ENCODE results near the gene PCDHA5. TPM values are rescaled to one million over a fixed set of nuclear protein-coding genes. Genes with fewer than 3 reads are reported as not detected.
"Not testable (repeated sequence)": the region's sequence is repeated elsewhere in the genome, so short reads cannot be mapped to it uniquely, and the experiment has no call there.

PCDHA5 gene
- polyA plus RNA-seq, 1 donor (not counting 4 experiments of a cell fraction or from before 2014, with no cell fraction given), result not detected

DNA sequence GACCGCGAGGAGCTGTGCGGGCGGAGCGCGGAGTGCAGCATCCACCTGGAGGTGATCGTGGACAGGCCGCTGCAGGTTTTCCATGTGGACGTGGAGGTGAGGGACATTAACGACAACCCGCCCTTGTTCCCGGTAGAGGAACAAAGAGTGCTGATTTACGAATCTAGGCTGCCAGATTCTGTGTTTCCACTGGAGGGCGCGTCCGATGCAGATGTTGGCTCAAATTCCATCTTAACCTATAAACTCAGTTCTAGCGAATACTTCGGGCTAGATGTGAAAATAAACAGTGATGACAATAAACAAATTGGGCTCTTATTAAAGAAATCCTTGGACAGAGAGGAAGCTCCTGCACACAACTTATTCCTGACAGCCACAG, 6.9 kb downstream of the PCDHA5 start:
- no peak overlapping the region for H3K27ac ChIP-seq (ENCODE audit: control insufficient read depth, insufficient read depth, low read length)
- dilution Hi-C loops (cut with MboI; ENCODE audit: extremely low pct_ligation_motif_present, low sequenced_read_pairs), result no loop called here
- H3K27me3 ChIP-seq (ENCODE audit: control insufficient read depth, extremely low read depth, insufficient read depth, low read length), result no peaks in the 10 kb centered on the region
- no peaks in the 10 kb centered on the region for H4K20me1 ChIP-seq (ENCODE audit: control insufficient read depth, extremely low read depth, insufficient read depth, low read length)
- H3K4me1 ChIP-seq (ENCODE audit: control insufficient read depth, extremely low read depth, insufficient read depth, low read length), result no peaks in the 10 kb centered on the region
- H3K9me1 ChIP-seq (ENCODE audit: control insufficient read depth, extremely low read depth, insufficient read depth, low read length), result no peaks in the 10 kb centered on the region
- H3K9ac ChIP-seq (ENCODE audit: control insufficient read depth, extremely low read depth, insufficient read depth, low read length), result no peak overlapping the region
- DNase-seq (ENCODE audit: low read depth, low spot score) (no peak), FAIRE-seq (no peak)
- no peak overlapping the region for H3K4me3 ChIP-seq (ENCODE audit: control insufficient read depth in 2 of 3, extremely low read depth in 1 of 3, insufficient read depth in 2 of 3, low read depth in 1 of 3, low read length in 3 of 3)
- no peaks in the 10 kb centered on the region for H3K36me3 ChIP-seq (ENCODE audit: control insufficient read depth in 2 of 2, extremely low read depth in 1 of 2, insufficient read depth in 2 of 2, low read length in 2 of 2)
- H3K9me3 ChIP-seq (ENCODE audit: control insufficient read depth, low read depth, low read length), result peaks cover 10% of the 10 kb centered on the region
- H2AFZ ChIP-seq (ENCODE audit: control insufficient read depth, low read length), result no peak overlapping the region
- H3K79me2 ChIP-seq (ENCODE audit: control insufficient read depth, insufficient read depth, low read length), result no peaks in the 10 kb centered on the region
- no peak overlapping the region for H3K4me2 ChIP-seq (ENCODE audit: control insufficient read depth, extremely low read depth, insufficient read depth, low read depth, low read length)
- TF ChIP-seq, protein P1, sequence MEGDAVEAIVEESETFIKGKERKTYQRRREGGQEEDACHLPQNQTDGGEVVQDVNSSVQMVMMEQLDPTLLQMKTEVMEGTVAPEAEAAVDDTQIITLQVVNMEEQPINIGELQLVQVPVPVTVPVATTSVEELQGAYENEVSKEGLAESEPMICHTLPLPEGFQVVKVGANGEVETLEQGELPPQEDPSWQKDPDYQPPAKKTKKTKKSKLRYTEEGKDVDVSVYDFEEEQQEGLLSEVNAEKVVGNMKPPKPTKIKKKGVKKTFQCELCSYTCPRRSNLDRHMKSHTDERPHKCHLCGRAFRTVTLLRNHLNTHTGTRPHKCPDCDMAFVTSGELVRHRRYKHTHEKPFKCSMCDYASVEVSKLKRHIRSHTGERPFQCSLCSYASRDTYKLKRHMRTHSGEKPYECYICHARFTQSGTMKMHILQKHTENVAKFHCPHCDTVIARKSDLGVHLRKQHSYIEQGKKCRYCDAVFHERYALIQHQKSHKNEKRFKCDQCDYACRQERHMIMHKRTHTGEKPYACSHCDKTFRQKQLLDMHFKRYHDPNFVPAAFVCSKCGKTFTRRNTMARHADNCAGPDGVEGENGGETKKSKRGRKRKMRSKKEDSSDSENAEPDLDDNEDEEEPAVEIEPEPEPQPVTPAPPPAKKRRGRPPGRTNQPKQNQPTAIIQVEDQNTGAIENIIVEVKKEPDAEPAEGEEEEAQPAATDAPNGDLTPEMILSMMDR (optimal IDR thresholded peaks at IDR 0.05 in 1 of 3, IDR thresholded peaks at IDR 0.05 in 1 of 3, conservative IDR thresholded peaks at IDR 0.05 in 1 of 3; ENCODE audit: extremely low read depth in 1 of 3, insufficient read depth in 2 of 3, low read length in 3 of 3), result no peak
- no peak for TF ChIP-seq EZH2 (IDR thresholded peaks at IDR 0.05; ENCODE audit: low read length)

DNA sequence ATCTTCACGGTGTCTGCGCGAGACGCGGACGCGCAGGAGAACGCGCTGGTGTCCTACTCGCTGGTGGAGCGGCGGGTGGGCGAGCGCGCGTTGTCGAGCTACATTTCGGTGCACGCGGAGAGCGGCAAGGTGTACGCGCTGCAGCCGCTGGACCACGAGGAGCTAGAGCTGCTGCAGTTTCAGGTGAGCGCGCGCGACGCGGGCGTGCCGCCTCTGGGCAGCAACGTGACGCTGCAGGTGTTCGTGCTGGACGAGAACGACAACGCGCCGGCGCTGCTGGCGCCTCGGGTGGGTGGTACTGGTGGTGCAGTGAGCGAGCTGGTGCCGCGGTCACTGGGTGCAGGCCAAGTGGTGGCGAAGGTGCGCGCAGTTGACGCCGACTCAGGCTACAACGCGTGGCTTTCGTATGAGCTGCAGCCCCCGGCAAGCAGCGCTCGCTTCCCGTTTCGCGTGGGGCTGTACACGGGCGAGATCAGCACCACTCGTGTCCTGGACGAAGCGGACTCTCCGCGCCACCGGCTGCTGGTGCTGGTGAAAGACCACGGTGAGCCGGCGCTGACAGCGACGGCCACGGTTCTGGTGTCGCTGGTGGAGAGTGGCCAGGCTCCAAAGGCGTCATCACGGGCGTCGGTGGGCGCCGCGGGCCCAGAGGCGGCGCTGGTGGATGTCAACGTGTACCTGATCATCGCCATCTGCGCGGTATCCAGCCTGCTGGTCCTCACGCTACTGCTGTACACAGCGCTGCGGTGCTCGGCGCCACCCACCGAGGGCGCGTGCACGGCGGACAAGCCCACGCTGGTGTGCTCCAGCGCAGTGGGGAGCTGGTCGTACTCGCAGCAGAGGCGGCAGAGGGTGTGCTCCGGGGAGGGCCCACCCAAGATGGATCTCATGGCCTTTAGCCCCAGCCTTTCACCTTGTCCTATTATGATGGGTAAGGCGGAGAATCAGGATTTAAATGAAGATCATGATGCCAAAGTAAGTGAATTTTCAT, 8.4 kb downstream of the PCDHA5 start:
- H3K4me1 ChIP-seq (ENCODE audit: control insufficient read depth, extremely low read depth, insufficient read depth, low read length); DNase-seq (ENCODE audit: low read depth, low spot score); H4K20me1 ChIP-seq (ENCODE audit: control insufficient read depth, extremely low read depth, insufficient read depth, low read length); H2AFZ ChIP-seq (ENCODE audit: control insufficient read depth, low read length); H3K27ac ChIP-seq (ENCODE audit: control insufficient read depth, insufficient read depth, low read length); H3K9me3 ChIP-seq (ENCODE audit: control insufficient read depth, low read depth, low read length); H3K4me2 ChIP-seq (ENCODE audit: control insufficient read depth, extremely low read depth, insufficient read depth, low read depth, low read length); H3K79me2 ChIP-seq (ENCODE audit: control insufficient read depth, insufficient read depth, low read length); FAIRE-seq; dilution Hi-C loops (cut with MboI; ENCODE audit: extremely low pct_ligation_motif_present, low sequenced_read_pairs); H3K27me3 ChIP-seq (ENCODE audit: control insufficient read depth, extremely low read depth, insufficient read depth, low read length); H3K4me3 ChIP-seq (ENCODE audit: control insufficient read depth in 2 of 3, extremely low read depth in 1 of 3, insufficient read depth in 2 of 3, low read depth in 1 of 3, low read length in 3 of 3); H3K36me3 ChIP-seq (ENCODE audit: control insufficient read depth in 2 of 2, extremely low read depth in 1 of 2, insufficient read depth in 2 of 2, low read length in 2 of 2); H3K9ac ChIP-seq (ENCODE audit: control insufficient read depth, extremely low read depth, insufficient read depth, low read length); H3K9me1 ChIP-seq (ENCODE audit: control insufficient read depth, extremely low read depth, insufficient read depth, low read length): not testable (repeated sequence)

Measured in keratinocyte (primary cell).